ENCODE data around the gene CIAPIN1.

Gene CIAPIN1

DNA sequence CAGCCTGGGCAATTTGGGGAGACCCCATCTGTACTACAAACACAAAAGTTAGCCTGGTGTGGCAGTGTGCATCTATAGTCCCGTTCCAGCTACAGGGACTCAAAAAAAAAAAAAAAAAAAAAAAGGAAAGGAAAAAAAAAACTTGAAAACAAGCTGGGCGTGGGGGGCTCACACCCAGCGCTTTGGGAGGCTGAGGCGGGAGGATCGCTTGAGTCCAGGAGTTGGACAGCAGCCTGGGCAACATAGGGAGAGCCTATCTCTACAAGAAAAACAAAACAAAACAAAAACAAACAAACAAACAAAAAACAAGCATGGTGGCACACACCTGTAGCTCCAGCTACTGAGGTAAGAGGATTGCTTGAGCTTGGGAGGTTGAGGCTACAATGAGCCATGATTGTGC, 55.5 kb downstream of the CIAPIN1 start:
- no peak overlapping the region for H4K12ac ChIP-seq (ENCODE audit: low read depth, low read length)
- no peak overlapping the region for H2BK120ac ChIP-seq (ENCODE audit: insufficient read depth, low read length, poor library complexity)
- no peak overlapping the region for H3K14ac ChIP-seq (ENCODE audit: low read length)
- DNase-seq = no peak
- H3K79me2 ChIP-seq (ENCODE audit: control insufficient read depth, insufficient read depth, low read length, poor library complexity) = no peaks in the 10 kb centered on the region
- H3K23ac ChIP-seq (ENCODE audit: low read length) = no peak overlapping the region
- H3K4me1 ChIP-seq (ENCODE audit: control insufficient read depth in 1 of 2, insufficient read depth in 2 of 2, low read length in 2 of 2) = no peaks in the 10 kb centered on the region
- H3K79me1 ChIP-seq (ENCODE audit: low read length) = no peaks in the 10 kb centered on the region
- no peak overlapping the region for H2BK5ac ChIP-seq (ENCODE audit: low read depth, low read length, poor library complexity)
- no peak overlapping the region for H3K18ac ChIP-seq (ENCODE audit: low read length)
- H2AK5ac ChIP-seq (ENCODE audit: low read length) = no peak overlapping the region
- no peak overlapping the region for H3K4me2 ChIP-seq (ENCODE audit: low read length)
- no peaks in the 10 kb centered on the region for H3K36me3 ChIP-seq (ENCODE audit: control insufficient read depth in 1 of 2, insufficient read depth in 2 of 2, low read length in 2 of 2)
- H3K27ac ChIP-seq (ENCODE audit: low read depth, low read length) = no peak overlapping the region
- no peak overlapping the region for H2AFZ ChIP-seq (ENCODE audit: insufficient read depth, low read length, poor library complexity)
- H3K27me3 ChIP-seq (ENCODE audit: insufficient read depth, low read length) = no peaks in the 10 kb centered on the region
- H4K8ac ChIP-seq (ENCODE audit: low read depth, low read length) = no peak overlapping the region
- H3K4me3 ChIP-seq (ENCODE audit: low read depth, low read length) = no peak overlapping the region
- no CpG with 5 or more reads among the region's 5 CpGs for WGBS (ENCODE audit: extremely low coverage, insufficient coverage, insufficient read length)
- H3K9ac ChIP-seq (ENCODE audit: low read length) = no peak overlapping the region
- no peak overlapping the region for H3K4ac ChIP-seq (ENCODE audit: low read depth, low read length)
- H4K91ac ChIP-seq (ENCODE audit: low read depth, low read length) = no peak overlapping the region
- H3K9me3 ChIP-seq (ENCODE audit: insufficient read depth, low read depth, low read length) = no peaks in the 10 kb centered on the region
- H2BK12ac ChIP-seq (ENCODE audit: low read length) = no peak overlapping the region

DNA sequence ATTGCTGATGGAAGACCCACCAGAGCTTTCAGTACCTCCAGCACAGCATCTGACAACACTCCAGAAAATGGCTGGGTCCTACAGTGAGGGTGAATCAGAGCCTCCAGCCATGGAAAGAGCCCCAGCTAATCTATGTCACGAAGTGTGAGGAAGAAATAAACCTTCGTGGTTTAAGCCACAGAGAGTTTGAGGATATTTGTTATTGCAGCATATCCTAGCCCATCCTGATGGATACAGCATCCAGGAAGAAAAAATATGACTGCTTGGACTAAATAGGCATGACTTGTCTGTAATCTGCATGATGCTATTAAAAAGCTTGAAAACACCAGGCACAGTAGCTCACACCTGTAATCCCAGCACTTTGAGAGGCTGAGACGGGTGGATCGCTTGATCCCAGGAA, 55.9 kb downstream of the CIAPIN1 start:
- Histone ChIP-seq H3K4me1 (ENCODE audit: control insufficient read depth in 1 of 2, insufficient read depth in 2 of 2, low read length in 2 of 2) (no peaks in the 10 kb centered on the region), H4K8ac (ENCODE audit: low read depth, low read length) (no peak overlapping the region), H3K4me2 (ENCODE audit: low read length) (no peak overlapping the region), H3K23ac (ENCODE audit: low read length) (no peak overlapping the region), H3K9ac (ENCODE audit: low read length) (no peak overlapping the region), H4K12ac (ENCODE audit: low read depth, low read length) (no peak overlapping the region), H3K27me3 (ENCODE audit: insufficient read depth, low read length) (no peaks in the 10 kb centered on the region), H2AFZ (ENCODE audit: insufficient read depth, low read length, poor library complexity) (no peak overlapping the region), H4K91ac (ENCODE audit: low read depth, low read length) (no peak overlapping the region), H3K79me1 (ENCODE audit: low read length) (no peaks in the 10 kb centered on the region), H2BK120ac (ENCODE audit: insufficient read depth, low read length, poor library complexity) (no peak overlapping the region), H3K36me3 (ENCODE audit: control insufficient read depth in 1 of 2, insufficient read depth in 2 of 2, low read length in 2 of 2) (no peaks in the 10 kb centered on the region), H2AK5ac (ENCODE audit: low read length) (no peak overlapping the region), H3K18ac (ENCODE audit: low read length) (no peak overlapping the region), H2BK5ac (ENCODE audit: low read depth, low read length, poor library complexity) (no peak overlapping the region), H3K14ac (ENCODE audit: low read length) (no peak overlapping the region), H3K27ac (ENCODE audit: low read depth, low read length) (no peak overlapping the region), H3K9me3 (ENCODE audit: insufficient read depth, low read depth, low read length) (no peaks in the 10 kb centered on the region), H3K4me3 (ENCODE audit: low read depth, low read length) (no peak overlapping the region), H2BK12ac (ENCODE audit: low read length) (no peak overlapping the region), H3K79me2 (ENCODE audit: control insufficient read depth, insufficient read depth, low read length, poor library complexity) (no peaks in the 10 kb centered on the region), H3K4ac (ENCODE audit: low read depth, low read length) (no peak overlapping the region)
- no CpG with 5 or more reads among the region's 4 CpGs for WGBS (ENCODE audit: extremely low coverage, insufficient coverage, insufficient read length)
- no peak for DNase-seq

DNA sequence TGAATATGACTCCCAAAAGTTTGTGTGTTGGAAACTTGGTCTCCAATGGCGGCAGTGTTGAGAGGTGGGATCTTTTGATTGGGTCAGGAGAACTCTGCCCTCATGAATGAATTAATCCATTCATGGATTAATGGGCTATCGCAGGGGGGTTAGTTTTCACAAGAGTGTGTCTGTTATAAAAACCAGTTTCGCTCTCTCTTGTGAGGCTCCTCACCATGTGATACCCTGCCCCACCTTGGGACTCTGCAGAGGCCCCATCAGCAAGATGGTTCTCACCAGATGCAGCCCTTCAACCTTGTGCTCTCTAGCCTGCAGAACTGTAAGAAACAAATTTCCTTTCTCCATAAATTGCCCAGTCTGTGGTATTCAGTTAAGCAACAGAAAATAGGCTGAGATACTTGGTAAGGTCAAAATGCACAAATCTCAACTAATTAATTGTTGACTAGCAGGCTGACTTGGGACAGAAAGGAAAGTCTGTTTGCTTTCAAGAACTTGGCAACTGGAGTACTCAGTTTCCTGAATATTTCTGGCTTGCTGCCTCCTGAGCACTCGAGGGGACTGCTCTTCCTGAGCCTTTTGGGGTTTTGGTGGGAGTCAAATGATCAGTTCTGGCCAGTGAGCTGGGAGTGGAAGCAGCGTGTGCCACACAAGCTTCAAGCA, 56.4 kb downstream of the CIAPIN1 start:
- H2BK5ac ChIP-seq (ENCODE audit: low read depth, low read length, poor library complexity) = no peak overlapping the region
- H3K27me3 ChIP-seq (ENCODE audit: insufficient read depth, low read length) = no peaks in the 10 kb centered on the region
- H3K79me2 ChIP-seq (ENCODE audit: control insufficient read depth, insufficient read depth, low read length, poor library complexity) = no peaks in the 10 kb centered on the region
- no peak overlapping the region for H2BK12ac ChIP-seq (ENCODE audit: low read length)
- H3K9ac ChIP-seq (ENCODE audit: low read length) = no peak overlapping the region
- H3K9me3 ChIP-seq (ENCODE audit: insufficient read depth, low read depth, low read length) = no peaks in the 10 kb centered on the region
- H3K23ac ChIP-seq (ENCODE audit: low read length) = no peak overlapping the region
- H3K27ac ChIP-seq (ENCODE audit: low read depth, low read length) = no peak overlapping the region
- H3K4me2 ChIP-seq (ENCODE audit: low read length) = no peak overlapping the region
- no peak overlapping the region for H3K18ac ChIP-seq (ENCODE audit: low read length)
- no peak overlapping the region for H2AK5ac ChIP-seq (ENCODE audit: low read length)
- H3K4me1 ChIP-seq (ENCODE audit: control insufficient read depth in 1 of 2, insufficient read depth in 2 of 2, low read length in 2 of 2) = no peaks in the 10 kb centered on the region
- H4K12ac ChIP-seq (ENCODE audit: low read depth, low read length) = no peak overlapping the region
- no CpG with 5 or more reads among the region's 5 CpGs for WGBS (ENCODE audit: extremely low coverage, insufficient coverage, insufficient read length)
- H3K79me1 ChIP-seq (ENCODE audit: low read length) = no peaks in the 10 kb centered on the region
- no peak for DNase-seq
- no peak overlapping the region for H3K4ac ChIP-seq (ENCODE audit: low read depth, low read length)
- H2AFZ ChIP-seq (ENCODE audit: insufficient read depth, low read length, poor library complexity) = no peak overlapping the region
- H3K4me3 ChIP-seq (ENCODE audit: low read depth, low read length) = no peak overlapping the region
- H3K36me3 ChIP-seq (ENCODE audit: control insufficient read depth in 1 of 2, insufficient read depth in 2 of 2, low read length in 2 of 2) = no peaks in the 10 kb centered on the region
- no peak overlapping the region for H4K8ac ChIP-seq (ENCODE audit: low read depth, low read length)
- no peak overlapping the region for H4K91ac ChIP-seq (ENCODE audit: low read depth, low read length)
- no peak overlapping the region for H2BK120ac ChIP-seq (ENCODE audit: insufficient read depth, low read length, poor library complexity)
- no peak overlapping the region for H3K14ac ChIP-seq (ENCODE audit: low read length)

DNA sequence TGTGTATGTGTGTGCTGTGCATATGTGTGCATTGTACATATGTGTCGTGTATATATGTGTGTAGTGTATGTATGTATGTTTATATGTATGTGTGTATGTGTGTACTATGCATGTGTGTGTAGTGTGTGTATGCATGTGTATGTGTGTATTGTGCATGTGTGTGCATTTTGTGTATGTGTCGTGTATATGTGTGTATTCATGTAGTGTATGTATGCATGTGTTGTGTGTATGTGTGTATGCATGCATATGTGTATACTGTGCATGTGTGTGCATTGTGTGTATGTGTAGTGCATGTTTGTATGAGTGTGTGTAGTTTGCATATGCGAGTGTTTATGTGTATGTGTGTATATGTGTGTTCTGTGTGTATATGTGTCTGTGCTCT, 58.1 kb downstream of the CIAPIN1 start:
- H3K14ac ChIP-seq (ENCODE audit: low read length) = no peak overlapping the region
- H4K8ac ChIP-seq (ENCODE audit: low read depth, low read length) = no peak overlapping the region
- no peak overlapping the region for H2AFZ ChIP-seq (ENCODE audit: insufficient read depth, low read length, poor library complexity)
- H3K27me3 ChIP-seq (ENCODE audit: insufficient read depth, low read length) = no peaks in the 10 kb centered on the region
- H3K4me1 ChIP-seq (ENCODE audit: control insufficient read depth in 1 of 2, insufficient read depth in 2 of 2, low read length in 2 of 2) = peaks cover 6% of the 10 kb centered on the region in 2 experiments
- no peak overlapping the region for H3K27ac ChIP-seq (ENCODE audit: low read depth, low read length)
- no peaks in the 10 kb centered on the region for H3K79me2 ChIP-seq (ENCODE audit: control insufficient read depth, insufficient read depth, low read length, poor library complexity)
- H3K36me3 ChIP-seq (ENCODE audit: control insufficient read depth in 1 of 2, insufficient read depth in 2 of 2, low read length in 2 of 2) = no peaks in the 10 kb centered on the region
- no peak overlapping the region for H3K4me3 ChIP-seq (ENCODE audit: low read depth, low read length)
- no peak overlapping the region for H2BK120ac ChIP-seq (ENCODE audit: insufficient read depth, low read length, poor library complexity)
- H3K79me1 ChIP-seq (ENCODE audit: low read length) = peaks cover 6% of the 10 kb centered on the region
- no peak overlapping the region for H2BK12ac ChIP-seq (ENCODE audit: low read length)
- H2AK5ac ChIP-seq (ENCODE audit: low read length) = no peak overlapping the region
- H3K23ac ChIP-seq (ENCODE audit: low read length) = peak overlapping the region; percentile 87
- H3K4ac ChIP-seq (ENCODE audit: low read depth, low read length) = no peak overlapping the region
- no peak overlapping the region for H3K4me2 ChIP-seq (ENCODE audit: low read length)
- no peak for DNase-seq
- no peak overlapping the region for H2BK5ac ChIP-seq (ENCODE audit: low read depth, low read length, poor library complexity)
- H3K9ac ChIP-seq (ENCODE audit: low read length) = no peak overlapping the region
- H3K18ac ChIP-seq (ENCODE audit: low read length) = no peak overlapping the region
- no CpG with 5 or more reads among the region's 3 CpGs for WGBS (ENCODE audit: extremely low coverage, insufficient coverage, insufficient read length)
- no peak overlapping the region for H4K12ac ChIP-seq (ENCODE audit: low read depth, low read length)
- no peaks in the 10 kb centered on the region for H3K9me3 ChIP-seq (ENCODE audit: insufficient read depth, low read depth, low read length)
- no peak overlapping the region for H4K91ac ChIP-seq (ENCODE audit: low read depth, low read length)
